ENCODE results near the gene SNAI3.

GRCh38 chr16:88642881-88643643, 43.2 kb downstream of the SNAI3 start:
- no peak for TF ChIP-seq POLR2A (IDR thresholded peaks at IDR 0.05; ENCODE audit: low read depth)
- TF ChIP-seq CTCF (IDR thresholded peaks at IDR 0.05): no peak

All from esophagus muscularis mucosa (tissue), 3 donors.